GM23248 (cell line): ENCODE results near the gene PALD1. TPM values are rescaled to one million over a fixed set of nuclear protein-coding genes. Genes with fewer than 3 reads are reported as not detected.

Experiments used
- DNase-seq: peaks from one replicate; pipeline ENCODE4 v3.0.0-alpha.2; 2015
- H2AFZ ChIP-seq: fragments of 200-600 bp; sonication (generic); 2 replicates; pipeline ENCODE4 v1.6.1; 2016; ENCODE audit warnings: antibody characterized with exemption
- H3F3A ChIP-seq: fragments of 200-600 bp; sonication (generic); 2 replicates; pipeline ENCODE4 v1.6.1; 2016; ENCODE audit warnings: mild to moderate bottlenecking, antibody characterized with exemption, mixed run types; ENCODE audit not compliant: insufficient read depth
- H3K27ac ChIP-seq: fragments of 200-600 bp; sonication (generic); 2 replicates; pipeline ENCODE4 v1.5.1; 2016; ENCODE audit warnings: mild to moderate bottlenecking
- H3K27me3 ChIP-seq: fragments of 200-600 bp; sonication (generic); replicated peaks from 2 replicates; pipeline ENCODE4 v1.6.1; 2016; ENCODE audit warnings: mild to moderate bottlenecking; ENCODE audit not compliant: insufficient read depth
- H3K36me3 ChIP-seq: fragments of 200-600 bp; sonication (generic); 2 replicates; pipeline ENCODE4 v1.6.1; 2016; ENCODE audit warnings: low read depth, mild to moderate bottlenecking
- H3K4me1 ChIP-seq: fragments of 200-600 bp; sonication (generic); 2 replicates; pipeline ENCODE4 v1.6.1; 2016; ENCODE audit warnings: mild to moderate bottlenecking; ENCODE audit not compliant: insufficient read depth
- H3K4me2 ChIP-seq: fragments of 200-600 bp; sonication (generic); one replicate; pipeline ENCODE4 v1.6.1; 2016; ENCODE audit warnings: mild to moderate bottlenecking; ENCODE audit not compliant: unreplicated experiment
- H3K4me3 ChIP-seq: fragments of 200-600 bp; sonication (generic); 2 replicates; pipeline ENCODE4 v1.5.1; 2016; ENCODE audit warnings: mild to moderate bottlenecking
- H3K79me2 ChIP-seq: fragments of 200-600 bp; sonication (generic); 2 replicates; pipeline ENCODE4 v1.6.1; 2016; ENCODE audit warnings: mild to moderate bottlenecking; ENCODE audit not compliant: insufficient read depth
- H3K9ac ChIP-seq: fragments of 200-600 bp; sonication (generic); 2 replicates; pipeline ENCODE4 v1.6.1; 2016; ENCODE audit warnings: mild to moderate bottlenecking
- H3K9me2 ChIP-seq: fragments of 200-600 bp; sonication (generic); 2 replicates; pipeline ENCODE4 v1.6.1; 2016; ENCODE audit warnings: mixed run types, mild to moderate bottlenecking, moderate library complexity; ENCODE audit not compliant: insufficient read depth
- H3K9me3 ChIP-seq: fragments of 200-600 bp; sonication (generic); one replicate; pipeline ENCODE4 v1.6.1; 2017; ENCODE audit warnings: low read depth
- H4K20me1 ChIP-seq: fragments of 200-600 bp; sonication (generic); 2 replicates; pipeline ENCODE4 v1.6.0; 2016; ENCODE audit not compliant: insufficient read depth
- EZH2 ChIP-seq: fragments of 200-600 bp; sonication (generic); IDR thresholded peaks from 2 replicates; pipeline ENCODE4 v1.6.1; 2018; ENCODE audit warnings: antibody characterized with exemption, mild to moderate bottlenecking; ENCODE audit not compliant: insufficient read depth, poor library complexity, severe bottlenecking
- EZH2phosphoT487 ChIP-seq: fragments of 200-600 bp; sonication (generic); IDR thresholded peaks from 2 replicates; pipeline ENCODE4 v1.6.1; 2018; ENCODE audit warnings: antibody characterized with exemption, moderate library complexity, mild to moderate bottlenecking, low read depth; ENCODE audit not compliant: insufficient read depth
- WGBS, 2 experiments: methylation state at CpG; one replicate each; pipeline ENCODE4 v1.1.6; 2015 to 2017; ENCODE audit warnings: low lambda C conversion rate in 2 of 2, low coverage in 1 of 2; ENCODE audit errors: missing lambda C conversion rate in 2 of 2; 5-methylcytosine and 5-hydroxymethylcytosine counted together
- in situ Hi-C: fragments of 300-500 bp; cut with MboI; formaldehyde crosslinking; loops from 2 replicates; pipeline ENCODE4 v1.15.0; 2020
- polyA plus RNA-seq: library from polyadenylated mRNA; unstranded; fragments of >200 nt; fragmentation: Nextera tagmentation; extraction: Ambion mirVana; gene quantifications from 2 replicates; pipeline ENCODE4 v1.2.1, GENCODE V29; 2016
- total RNA-seq: library from RNA; depleted of rRNA; stranded (reverse); fragments of >200 nt; shearing (Covaris generic); gene quantifications from 2 replicates; pipeline ENCODE4 v1.2.3, GENCODE V29; 2014

PALD1 gene
- total and polyA plus RNA-seq, 2 experiments from 2014 or later = not detected

DNA sequence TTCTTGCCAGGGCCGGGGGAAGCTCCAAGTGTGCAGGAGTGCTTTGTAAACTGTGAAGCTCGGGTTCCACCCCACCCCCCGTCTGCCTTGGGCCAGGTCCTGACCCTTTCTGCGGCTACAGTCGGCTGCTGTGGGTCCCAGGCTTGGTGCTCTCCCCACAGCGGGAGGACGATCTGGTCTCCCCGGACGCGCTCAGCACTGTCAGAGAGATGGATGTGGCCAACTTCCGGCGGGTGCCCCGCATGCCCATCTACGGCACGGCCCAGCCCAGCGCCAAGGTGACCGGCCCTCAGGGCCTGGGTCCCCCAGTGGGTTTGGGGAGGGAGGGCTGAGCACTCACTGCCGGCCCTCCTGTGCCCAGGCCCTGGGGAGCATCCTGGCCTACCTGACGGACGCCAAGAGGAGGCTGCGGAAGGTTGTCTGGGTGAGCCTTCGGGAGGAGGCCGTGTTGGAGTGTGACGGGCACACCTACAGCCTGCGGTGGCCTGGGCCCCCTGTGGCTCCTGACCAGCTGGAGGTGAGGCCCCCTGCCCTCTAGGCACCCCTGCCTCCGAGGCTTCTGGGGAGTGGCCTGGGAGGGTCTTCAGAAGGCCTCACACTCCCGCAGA is 60.3 kb downstream of the PALD1 start:
- H3K4me1 ChIP-seq = no peaks in the 10 kb centered on the region
- in situ Hi-C loops = no loop called here
- H3K9me2 ChIP-seq = no peaks in the 10 kb centered on the region
- H3K27me3 ChIP-seq = peaks cover 12% of the 10 kb centered on the region
- H3K79me2 ChIP-seq = no peaks in the 10 kb centered on the region
- H3K36me3 ChIP-seq = no peaks in the 10 kb centered on the region
- no peaks in the 10 kb centered on the region for H4K20me1 ChIP-seq
- H2AFZ ChIP-seq = no peak overlapping the region
- H3K4me2 ChIP-seq = no peak overlapping the region
- H3K4me3 ChIP-seq = no peak overlapping the region
- no peak for DNase-seq
- WGBS, 2 experiments = 82 to 84% methylated on average over 22 to 27 of the region's 27 CpGs
- no peaks in the 10 kb centered on the region for H3F3A ChIP-seq
- no peak overlapping the region for H3K9ac ChIP-seq
- no peak overlapping the region for H3K27ac ChIP-seq
- TF ChIP-seq EZH2 (no peak), EZH2phosphoT487 (no peak)
- H3K9me3 ChIP-seq = no peaks in the 10 kb centered on the region

DNA sequence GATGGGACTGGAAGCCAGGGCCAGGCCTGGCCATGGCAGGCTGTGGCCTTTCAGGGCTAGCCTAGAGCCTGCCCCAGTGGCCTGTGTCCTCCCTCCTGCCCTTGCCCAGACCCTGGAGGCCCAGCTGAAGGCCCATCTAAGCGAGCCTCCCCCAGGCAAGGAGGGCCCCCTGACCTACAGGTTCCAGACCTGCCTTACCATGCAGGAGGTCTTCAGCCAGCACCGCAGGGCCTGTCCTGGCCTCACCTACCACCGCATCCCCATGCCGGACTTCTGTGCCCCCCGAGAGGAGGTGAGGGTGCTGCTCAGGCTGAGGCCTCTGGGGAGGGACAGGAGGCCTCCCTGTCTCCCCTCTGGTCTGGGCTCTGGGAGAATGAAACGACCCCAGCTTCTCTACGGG is 60.9 kb downstream of the PALD1 start:
- Histone ChIP-seq H3K27me3 (peaks cover 12% of the 10 kb centered on the region), H2AFZ (no peak overlapping the region), H3K79me2 (no peaks in the 10 kb centered on the region), H3K4me3 (no peak overlapping the region), H3K9me3 (no peaks in the 10 kb centered on the region), H3K4me2 (no peak overlapping the region), H3K9ac (no peak overlapping the region), H3F3A (no peaks in the 10 kb centered on the region), H3K9me2 (no peaks in the 10 kb centered on the region), H3K27ac (no peak overlapping the region), H3K4me1 (no peaks in the 10 kb centered on the region), H3K36me3 (no peaks in the 10 kb centered on the region), H4K20me1 (no peaks in the 10 kb centered on the region)
- in situ Hi-C loops = no loop called here
- TF ChIP-seq EZH2 (no peak), EZH2phosphoT487 (no peak)
- WGBS, 2 experiments = 71 to 72% methylated on average over 7 of the region's 7 CpGs
- DNase-seq = no peak

DNA sequence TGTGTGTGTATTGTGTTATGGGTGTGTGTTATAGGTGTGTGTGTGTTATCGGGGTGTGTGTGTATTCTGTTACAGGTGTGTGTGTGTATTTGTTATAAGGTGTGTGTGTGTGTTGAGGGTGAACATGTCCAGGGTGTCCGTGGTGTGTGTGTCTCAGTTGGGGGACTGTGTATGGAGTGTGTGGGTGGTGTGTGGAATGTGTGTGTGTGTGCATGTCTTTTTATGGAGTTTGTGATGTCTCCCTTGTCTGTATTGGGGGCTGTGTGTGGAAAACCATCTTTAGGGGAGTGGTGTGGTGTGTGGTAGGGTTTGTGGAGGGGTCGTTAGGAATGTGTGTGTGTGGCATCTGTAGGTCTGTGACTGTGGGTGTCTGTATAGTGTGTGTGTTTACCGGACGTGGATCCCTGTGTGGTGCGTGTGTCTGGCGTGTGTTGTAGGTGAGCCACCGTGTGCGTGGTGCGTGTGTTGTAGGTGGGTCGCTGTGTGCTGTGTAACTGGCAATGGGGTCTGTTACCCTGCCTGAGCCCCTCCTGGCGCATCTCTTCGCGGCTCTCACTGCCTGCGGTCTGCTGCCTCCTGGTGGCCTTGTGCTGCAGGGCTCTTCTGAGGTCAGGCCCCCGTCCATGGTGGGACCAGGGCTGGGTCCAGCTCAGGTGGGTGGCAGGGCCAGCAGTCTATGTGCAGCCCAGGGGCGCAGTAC is 61.7 kb downstream of the PALD1 start:
- WGBS, 2 experiments = 51 to 56% methylated on average over 17 of the region's 17 CpGs
- Histone ChIP-seq H3K9ac (no peak overlapping the region), H2AFZ (no peak overlapping the region), H3K79me2 (no peaks in the 10 kb centered on the region), H3K27ac (no peak overlapping the region), H3K9me3 (no peaks in the 10 kb centered on the region), H3K4me2 (no peak overlapping the region), H3K27me3 (peaks cover 12% of the 10 kb centered on the region), H3K4me1 (no peaks in the 10 kb centered on the region), H4K20me1 (no peaks in the 10 kb centered on the region), H3K4me3 (no peak overlapping the region), H3K36me3 (no peaks in the 10 kb centered on the region), H3F3A (no peaks in the 10 kb centered on the region), H3K9me2 (no peaks in the 10 kb centered on the region)
- in situ Hi-C loops = loop anchor here (10.0 kb wide), 1 partner anchor 345 kb away; the partner anchor contains the start of gene PCBD1
- TF ChIP-seq EZH2phosphoT487 = no peak
- DNase-seq = peak; percentile 43

GRCh38 chr10:70540789-70541360 is 62.3 kb downstream of the PALD1 start:
- no peaks in the 10 kb centered on the region for H3K4me1 ChIP-seq
- 67 to 72% methylated on average over 14 to 15 of the region's 15 CpGs for WGBS, 2 experiments
- in situ Hi-C loops = loop anchor here (10.0 kb wide), 1 partner anchor 344 kb away; the partner anchor contains the start of gene PCBD1
- no peaks in the 10 kb centered on the region for H3K9me2 ChIP-seq
- no peaks in the 10 kb centered on the region for H3F3A ChIP-seq
- H3K4me3 ChIP-seq = no peak overlapping the region
- no peak overlapping the region for H3K4me2 ChIP-seq
- H3K9me3 ChIP-seq = no peaks in the 10 kb centered on the region
- H3K36me3 ChIP-seq = no peaks in the 10 kb centered on the region
- TF ChIP-seq EZH2phosphoT487 (no peak), EZH2 (no peak)
- H3K9ac ChIP-seq = no peak overlapping the region
- no peak overlapping the region for H3K27ac ChIP-seq
- no peaks in the 10 kb centered on the region for H3K79me2 ChIP-seq
- no peaks in the 10 kb centered on the region for H4K20me1 ChIP-seq
- no peak for DNase-seq
- peaks cover 12% of the 10 kb centered on the region for H3K27me3 ChIP-seq
- no peak overlapping the region for H2AFZ ChIP-seq
